CD14-positive monocyte (primary cell): ENCODE data around the gene UBA7. TPM values are rescaled to one million over a fixed set of nuclear protein-coding genes. Genes with fewer than 3 reads are reported as not detected.
A peak's percentile ranks its signal among the peaks of the same experiment; 100 is the strongest.

ENCODE experiments used
- DNase-seq, 3 donors: peaks; one replicate each; pipeline ENCODE4 v3.0.0-alpha.2; 2011 to 2022
- H2AFZ ChIP-seq: 2 replicates; pipeline ENCODE4 v1.6.0; 2012; ENCODE audit warnings: mild to moderate bottlenecking, low read depth, low read length, inconsistent platforms; ENCODE audit not compliant: insufficient read depth, poor library complexity, severe bottlenecking
- H3K27ac ChIP-seq, 2 donors: 1 replicate in 1 of 2; 2 replicates in 1 of 2; pipeline ENCODE4 v1.5.1; 2012 to 2013; ENCODE audit warnings: low read length in 2 of 2, control low read depth in 1 of 2, inconsistent platforms in 1 of 2, low read depth in 1 of 2, mild to moderate bottlenecking in 1 of 2
- H3K27me3 ChIP-seq, 2 donors: one replicate each; pipeline versions ENCODE4 v1.6.0 to v1.6.1; 2011 to 2013; ENCODE audit warnings: low read length in 2 of 2; ENCODE audit not compliant: control insufficient read depth in 2 of 2, insufficient read depth in 2 of 2
- H3K36me3 ChIP-seq, 2 donors: replicated peaks in 1 of 2; 1 replicate in 1 of 2; 2 replicates in 1 of 2; pipeline versions ENCODE4 v1.5.1 to v1.6.1; 2012 to 2013; ENCODE audit warnings: low read length in 2 of 2, control low read depth in 1 of 2, inconsistent platforms in 1 of 2, mild to moderate bottlenecking in 1 of 2; ENCODE audit not compliant: insufficient read depth in 2 of 2, control insufficient read depth in 1 of 2
- H3K4me1 ChIP-seq, 2 donors: 1 replicate in 1 of 2; 2 replicates in 1 of 2; pipeline versions ENCODE4 v1.5.1 to v1.6.1; 2012 to 2013; ENCODE audit warnings: low read length in 2 of 2, control low read depth in 1 of 2, inconsistent platforms in 1 of 2, mild to moderate bottlenecking in 1 of 2, moderate library complexity in 1 of 2; ENCODE audit not compliant: insufficient read depth in 2 of 2, control insufficient read depth in 1 of 2
- H3K4me2 ChIP-seq: replicated peaks from 2 replicates; pipeline ENCODE3; 2012; ENCODE audit warnings: low read length, moderate library complexity, mild to moderate bottlenecking; ENCODE audit not compliant: poor library complexity, severe bottlenecking; ENCODE audit errors: extremely low read depth
- H3K4me3 ChIP-seq, 3 experiments: fragments of 200-600 bp in 1 of 3; sonication (generic) in 1 of 3; replicated peaks in 1 of 3; 1 replicate in 2 of 3; 2 replicates in 1 of 3; pipeline ENCODE4 v1.5.1; 2011 to 2013; ENCODE audit warnings: low read length in 3 of 3, mild to moderate bottlenecking in 3 of 3, control low read depth in 2 of 3, low read depth in 2 of 3, inconsistent platforms in 1 of 3, moderate library complexity in 1 of 3
- H3K79me2 ChIP-seq: 2 replicates; pipeline ENCODE4 v1.6.0; 2012; ENCODE audit warnings: mild to moderate bottlenecking, control low read depth, inconsistent platforms, low read length, moderate library complexity; ENCODE audit not compliant: insufficient read depth
- H3K9ac ChIP-seq: 2 replicates; pipeline ENCODE4 v1.6.0; 2017; ENCODE audit warnings: low read length, mild to moderate bottlenecking; ENCODE audit not compliant: insufficient read depth, poor library complexity, severe bottlenecking
- H3K9me3 ChIP-seq, 2 donors: replicated peaks in 1 of 2; 1 replicate in 1 of 2; 2 replicates in 1 of 2; pipeline versions ENCODE4 v1.5.1 to v1.6.1; 2012 to 2013; ENCODE audit warnings: low read length in 2 of 2, control low read depth in 1 of 2; ENCODE audit not compliant: control insufficient read depth in 1 of 2, insufficient read depth in 1 of 2
- H4K20me1 ChIP-seq: 2 replicates; pipeline ENCODE4 v1.6.0; 2012; ENCODE audit warnings: mild to moderate bottlenecking, low read length, control low read depth, moderate library complexity; ENCODE audit not compliant: insufficient read depth
- H3K27ac Mint-ChIP-seq, 7 donors: one replicate each; pipeline ENCODE4 v1.8.0; 2020; ENCODE audit warnings: mild to moderate bottlenecking in 7 of 7, mixed read lengths in 7 of 7, moderate library complexity in 6 of 7, inconsistent platforms in 2 of 7
- H3K27me3 Mint-ChIP-seq, 3 donors: one replicate each; pipeline ENCODE4 v1.8.0; 2021 to 2022; ENCODE audit warnings: low read depth in 3 of 3, mild to moderate bottlenecking in 3 of 3, mixed read lengths in 3 of 3, moderate library complexity in 3 of 3, inconsistent platforms in 1 of 3
- H3K36me3 Mint-ChIP-seq, 2 donors: one replicate each; pipeline ENCODE4 v1.8.0; 2020; ENCODE audit warnings: mixed read lengths in 2 of 2, inconsistent platforms in 1 of 2, mild to moderate bottlenecking in 1 of 2
- H3K4me1 Mint-ChIP-seq: one replicate; pipeline ENCODE4 v1.8.0; 2020; ENCODE audit warnings: mild to moderate bottlenecking, mixed read lengths
- H3K4me3 Mint-ChIP-seq, 2 donors: one replicate each; pipeline ENCODE4 v1.8.0; 2020; ENCODE audit warnings: mild to moderate bottlenecking in 2 of 2, mixed read lengths in 2 of 2, moderate library complexity in 1 of 2
- H3K9me3 Mint-ChIP-seq, 7 donors: one replicate each; pipeline ENCODE4 v1.8.0; 2020 to 2022; ENCODE audit warnings: mixed read lengths in 7 of 7, mild to moderate bottlenecking in 6 of 7, moderate library complexity in 6 of 7, inconsistent platforms in 2 of 7
- CTCF ChIP-seq: fragments of 200-600 bp; IDR thresholded peaks from one replicate; pipeline ENCODE4 v1.8.0; 2022; ENCODE audit warnings: antibody characterized with exemption, mild to moderate bottlenecking
- WGBS: methylation state at CpG from one replicate; pipeline ENCODE4 v1.1.5; 2013; ENCODE audit warnings: missing lambda C conversion rate; ENCODE audit not compliant: insufficient coverage; 5-methylcytosine and 5-hydroxymethylcytosine counted together
- intact Hi-C, 2 donors: fragments of 100-400 bp; cut with micrococcal nuclease; formaldehyde crosslinking; loops; one replicate each; pipeline versions ENCODE4 v1.15.0 to v1.15.1; 2023
- polyA plus RNA-seq, 3 donors: library from polyadenylated mRNA; depleted of rRNA in 1 of 3; unstranded in 2 of 3; stranded (reverse) in 1 of 3; fragments of 300-500 nt in 2 of 3; fragments of >200 nt in 1 of 3; fragmentation: Illumina TruSeq in 2 of 3; gene quantifications; 1 replicate in 2 of 3; 2 replicates in 1 of 3; pipeline ENCODE4 v1.2.3, GENCODE V29; 2012 to 2021

UBA7 gene
- polyA plus RNA-seq, 3 donors = 39.1 to 399 (median 43.7) TPM

- H3K79me2 ChIP-seq = no peaks in the 10 kb centered on the region
- H3K27ac Mint-ChIP-seq = peak overlapping the region in 5 of 7 donors; percentile 23 to 63 (median 45)
- no peaks in the 10 kb centered on the region for H3K27me3 Mint-ChIP-seq
- no peaks in the 10 kb centered on the region for H4K20me1 ChIP-seq
- H3K27ac ChIP-seq = no peak overlapping the region
- no peaks in the 10 kb centered on the region for H3K4me1 Mint-ChIP-seq
- H3K9me3 ChIP-seq = no peaks in the 10 kb centered on the region
- H3K36me3 ChIP-seq = peaks cover 9 to 38% of the 10 kb centered on the region in 2 donors
- no peak overlapping the region for H3K4me3 Mint-ChIP-seq
- peaks cover 21 to 51% of the 10 kb centered on the region in 2 donors for H3K36me3 Mint-ChIP-seq
- H3K27me3 ChIP-seq = no peaks in the 10 kb centered on the region
- intact Hi-C loops = loop anchor here (1.0 to 5.0 kb wide), 3 partner anchors 36 to 137 kb away; partner anchors contain the start of gene INKA1 (in 1 of the 2)
- H3K9ac ChIP-seq = no peak overlapping the region
- H3K4me1 ChIP-seq = no peaks in the 10 kb centered on the region
- no peak overlapping the region for H3K4me2 ChIP-seq
- WGBS = 0% methylated on average over 3 of the region's 6 CpGs
- no peak overlapping the region for H3K4me3 ChIP-seq
- H3K9me3 Mint-ChIP-seq = no peaks in the 10 kb centered on the region
- DNase-seq = peak; percentile 71 to 78 (median 78)
- peak overlapping the region; percentile 63 for H2AFZ ChIP-seq
- peak; percentile 82 for TF ChIP-seq CTCF
Measured at GRCh38 chr3:49839193-49839809, 25.5 kb upstream of the UBA7 start.

- Mint-ChIP-seq H3K4me3 (no peak overlapping the region), H3K4me1 (no peaks in the 10 kb centered on the region), H3K9me3 (no peaks in the 10 kb centered on the region), H3K36me3 (peaks cover 32 to 54% of the 10 kb centered on the region in 2 donors), H3K27me3 (no peaks in the 10 kb centered on the region), H3K27ac (peak overlapping the region in 1 of 7 donors; percentile 33)
- Histone ChIP-seq H2AFZ (no peak overlapping the region), H3K36me3 (peaks cover 24 to 55% of the 10 kb centered on the region in 2 donors), H3K4me2 (no peak overlapping the region), H3K4me3 (no peak overlapping the region), H3K9me3 (no peaks in the 10 kb centered on the region), H3K27me3 (no peaks in the 10 kb centered on the region), H3K27ac (no peak overlapping the region), H4K20me1 (no peaks in the 10 kb centered on the region), H3K9ac (no peak overlapping the region), H3K4me1 (no peaks in the 10 kb centered on the region), H3K79me2 (no peaks in the 10 kb centered on the region)
- intact Hi-C loops = no loop called here
- TF ChIP-seq CTCF = no peak
- DNase-seq = no peak
- no CpG with 5 or more reads among the region's 3 CpGs for WGBS
Measured at GRCh38 chr3:49831341-49831740, 17.6 kb upstream of the UBA7 start.
